Loucy (cell line): ENCODE results near the gene MYO1A.

ENCODE experiments used
- H2AFZ ChIP-seq: fragments of 200-600 bp; sonication (generic); 2 replicates; pipeline ENCODE4 v1.6.0; 2016; ENCODE audit warnings: antibody characterized with exemption, mild to moderate bottlenecking, low read length, moderate library complexity
- H3F3A ChIP-seq: fragments of 200-600 bp; 2 replicates; pipeline ENCODE4 v1.6.0; 2016; ENCODE audit warnings: antibody characterized with exemption, low read depth, mild to moderate bottlenecking
- H3K27me3 ChIP-seq: fragments of 200-600 bp; sonication (generic); 2 replicates; pipeline ENCODE4 v1.6.1; 2014; ENCODE audit warnings: low read length, mild to moderate bottlenecking; ENCODE audit not compliant: insufficient read depth, poor library complexity, severe bottlenecking
- H3K36me3 ChIP-seq: fragments of 200-600 bp; sonication (generic); 2 replicates; pipeline ENCODE4 v1.6.1; 2016; ENCODE audit warnings: low read length; ENCODE audit not compliant: insufficient read depth
- H3K4me1 ChIP-seq: fragments of 200-600 bp; sonication (generic); 2 replicates; pipeline ENCODE4 v1.5.1; 2014; ENCODE audit warnings: low read length, mild to moderate bottlenecking; ENCODE audit not compliant: insufficient read depth, poor library complexity, severe bottlenecking
- H3K4me2 ChIP-seq: fragments of 200-600 bp; sonication (generic); 2 replicates; pipeline ENCODE4 v1.6.0; 2014; ENCODE audit warnings: antibody characterized with exemption, low read length, low read depth, mild to moderate bottlenecking; ENCODE audit not compliant: poor library complexity, severe bottlenecking
- H3K4me3 ChIP-seq: fragments of 200-600 bp; sonication (generic); 2 replicates; pipeline ENCODE4 v1.5.1; 2014; ENCODE audit warnings: low read length, mild to moderate bottlenecking, mixed read lengths; ENCODE audit not compliant: poor library complexity, severe bottlenecking
- H3K79me2 ChIP-seq: fragments of 200-600 bp; sonication (generic); 2 replicates; pipeline ENCODE4 v1.6.1; 2014; ENCODE audit warnings: low read length; ENCODE audit not compliant: insufficient read depth
- H3K9ac ChIP-seq: fragments of 200-600 bp; sonication (generic); 2 replicates; pipeline ENCODE4 v1.6.0; 2014; ENCODE audit warnings: mild to moderate bottlenecking, low read depth, low read length, moderate library complexity; ENCODE audit not compliant: poor library complexity, severe bottlenecking
- H3K9me2 ChIP-seq: fragments of 200-600 bp; sonication (generic); replicated peaks from 2 replicates; pipeline ENCODE4 v1.6.1; 2016; ENCODE audit warnings: low read depth, low read length, mixed read lengths
- H3K9me3 ChIP-seq: fragments of 200-600 bp; sonication (generic); 2 replicates; pipeline ENCODE4 v1.6.1; 2014; ENCODE audit warnings: mild to moderate bottlenecking, antibody characterized with exemption, low read length, low read depth; ENCODE audit not compliant: insufficient read depth
- H4K20me1 ChIP-seq: fragments of 200-600 bp; sonication (generic); 2 replicates; pipeline ENCODE4 v1.6.0; 2014; ENCODE audit warnings: antibody characterized with exemption, low read length, mild to moderate bottlenecking; ENCODE audit not compliant: insufficient read depth, poor library complexity, severe bottlenecking
- CTCF ChIP-seq: fragments of 200-600 bp; sonication (generic); conservative IDR thresholded peaks from 2 replicates; pipeline ENCODE4 v1.5.1; 2014; ENCODE audit warnings: mild to moderate bottlenecking, antibody characterized with exemption, low read length
- EZH2phosphoT487 ChIP-seq: fragments of 200-600 bp; IDR thresholded peaks from 2 replicates; pipeline ENCODE4 v1.6.1; 2018; ENCODE audit warnings: antibody characterized with exemption, mild to moderate bottlenecking, moderate library complexity, borderline replicate concordance

MYO1A gene

DNA sequence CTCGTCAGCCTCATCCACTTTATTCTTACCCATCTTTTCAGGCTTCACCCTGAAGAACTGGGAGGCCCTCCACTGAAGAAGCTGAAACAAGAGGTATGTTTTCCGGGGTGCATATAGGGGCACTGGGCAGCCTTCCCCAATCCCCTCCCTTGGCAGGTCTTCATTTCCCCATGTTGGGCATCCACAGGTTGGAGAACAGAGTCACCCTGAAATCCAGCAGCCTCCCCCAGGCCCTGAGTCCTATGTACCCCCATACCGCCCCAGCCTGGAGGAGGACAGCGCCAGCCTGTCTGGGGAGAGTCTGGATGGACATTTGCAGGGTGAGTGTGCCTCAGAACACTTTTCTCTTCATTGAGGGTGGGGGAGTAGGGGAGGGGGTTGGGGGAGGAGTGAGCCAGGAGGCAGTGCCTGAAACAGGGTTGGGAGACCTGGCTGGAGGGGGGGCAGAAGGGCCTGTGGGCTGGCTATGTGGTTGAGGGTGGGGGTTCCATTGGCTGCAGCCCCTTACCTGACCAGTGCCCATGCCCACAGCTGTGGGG is 43.0 kb upstream of the MYO1A start:
- no peaks in the 10 kb centered on the region for H3K27me3 ChIP-seq
- no peak overlapping the region for H3K9ac ChIP-seq
- peaks cover 5% of the 10 kb centered on the region; the same call in 1 of the 2 replicates for H3K36me3 ChIP-seq
- no peaks in the 10 kb centered on the region for H3K9me2 ChIP-seq
- no peak overlapping the region for H3K4me2 ChIP-seq
- no peak overlapping the region for H2AFZ ChIP-seq
- H3K9me3 ChIP-seq: no peaks in the 10 kb centered on the region
- H3K4me1 ChIP-seq: peaks cover 12% of the 10 kb centered on the region
- TF ChIP-seq CTCF (no peak), EZH2phosphoT487 (no peak)
- peaks cover 3% of the 10 kb centered on the region; the same call in 1 of the 2 replicates for H3F3A ChIP-seq
- no peak overlapping the region for H3K4me3 ChIP-seq
- peaks cover 24% of the 10 kb centered on the region for H3K79me2 ChIP-seq
- H4K20me1 ChIP-seq: peaks cover 10% of the 10 kb centered on the region

- no peak overlapping the region for H3K9ac ChIP-seq
- peaks cover 5% of the 10 kb centered on the region; the same call in 1 of the 2 replicates for H3K36me3 ChIP-seq
- no peak overlapping the region for H3K4me2 ChIP-seq
- peaks cover 10% of the 10 kb centered on the region for H4K20me1 ChIP-seq
- H3K9me3 ChIP-seq: no peaks in the 10 kb centered on the region
- no peak overlapping the region for H2AFZ ChIP-seq
- H3K4me1 ChIP-seq: peaks cover 12% of the 10 kb centered on the region
- H3K4me3 ChIP-seq: no peak overlapping the region
- TF ChIP-seq EZH2phosphoT487 (no peak), CTCF (no peak)
- peaks cover 24% of the 10 kb centered on the region for H3K79me2 ChIP-seq
- H3K27me3 ChIP-seq: no peaks in the 10 kb centered on the region
- no peaks in the 10 kb centered on the region for H3K9me2 ChIP-seq
- peaks cover 3% of the 10 kb centered on the region; the same call in 1 of the 2 replicates for H3F3A ChIP-seq
Observed at GRCh38 chr12:57092529-57092862, 42.6 kb upstream of the MYO1A start.

- H3F3A ChIP-seq: peaks cover 3% of the 10 kb centered on the region; the same call in 1 of the 2 replicates
- H3K9me2 ChIP-seq: no peaks in the 10 kb centered on the region
- H3K36me3 ChIP-seq: peaks cover 5% of the 10 kb centered on the region; the same call in 1 of the 2 replicates
- H3K4me3 ChIP-seq: no peak overlapping the region
- H3K4me1 ChIP-seq: peaks cover 12% of the 10 kb centered on the region
- H3K79me2 ChIP-seq: peaks cover 24% of the 10 kb centered on the region
- H3K9me3 ChIP-seq: no peaks in the 10 kb centered on the region
- no peak overlapping the region for H2AFZ ChIP-seq
- H3K27me3 ChIP-seq: no peaks in the 10 kb centered on the region
- H3K9ac ChIP-seq: no peak overlapping the region
- TF ChIP-seq EZH2phosphoT487: no peak
- TF ChIP-seq CTCF: no peak
- H3K4me2 ChIP-seq: no peak overlapping the region
- H4K20me1 ChIP-seq: peaks cover 10% of the 10 kb centered on the region
Observed at GRCh38 chr12:57091638-57092528, 42.0 kb upstream of the MYO1A start.
